IPS-15b (cell line): Measurements from ENCODE around the gene RPS3.

ENCODE experiments used
- H3K27me3 ChIP-seq: one replicate; pipeline ENCODE4 v1.6.1; 2013; ENCODE audit warnings: low read length; ENCODE audit not compliant: control insufficient read depth, insufficient read depth
- H3K36me3 ChIP-seq: one replicate; pipeline ENCODE4 v1.6.1; 2013; ENCODE audit warnings: low read length; ENCODE audit not compliant: control insufficient read depth, insufficient read depth
- H3K4me1 ChIP-seq: one replicate; pipeline ENCODE4 v1.6.1; 2013; ENCODE audit warnings: mild to moderate bottlenecking, low read length; ENCODE audit not compliant: control insufficient read depth, insufficient read depth
- H3K4me3 ChIP-seq: one replicate; pipeline ENCODE4 v1.5.1; 2013; ENCODE audit warnings: low read depth, low read length
- H3K9ac ChIP-seq: one replicate; pipeline ENCODE4 v1.6.1; 2013; ENCODE audit warnings: low read depth, mild to moderate bottlenecking, low read length
- H3K9me3 ChIP-seq: one replicate; pipeline ENCODE4 v1.6.1; 2013; ENCODE audit warnings: mild to moderate bottlenecking, low read length; ENCODE audit not compliant: control insufficient read depth, insufficient read depth

The RPS3 gene

GRCh38 chr11:75422248-75423231, 23.2 kb downstream of the RPS3 start:
- H3K4me1 ChIP-seq = no peaks in the 10 kb centered on the region
- peaks cover 13% of the 10 kb centered on the region for H3K27me3 ChIP-seq
- H3K4me3 ChIP-seq = no peak overlapping the region
- H3K9me3 ChIP-seq = no peaks in the 10 kb centered on the region
- no peak overlapping the region for H3K9ac ChIP-seq
- peaks cover 15% of the 10 kb centered on the region for H3K36me3 ChIP-seq

GRCh38 chr11:75423721-75424120, 24.4 kb downstream of the RPS3 start:
- H3K36me3 ChIP-seq = peaks cover 15% of the 10 kb centered on the region
- H3K9ac ChIP-seq = no peak overlapping the region
- H3K4me1 ChIP-seq = no peaks in the 10 kb centered on the region
- no peak overlapping the region for H3K4me3 ChIP-seq
- peaks cover under 1% of the 10 kb centered on the region for H3K9me3 ChIP-seq
- peaks cover 24% of the 10 kb centered on the region for H3K27me3 ChIP-seq

GRCh38 chr11:75424396-75424795, 25.1 kb downstream of the RPS3 start:
- Histone ChIP-seq H3K27me3 (peaks cover 31% of the 10 kb centered on the region), H3K9me3 (peaks cover 7% of the 10 kb centered on the region), H3K4me1 (no peaks in the 10 kb centered on the region), H3K4me3 (no peak overlapping the region), H3K36me3 (peaks cover 15% of the 10 kb centered on the region), H3K9ac (no peak overlapping the region)

GRCh38 chr11:75425422-75425821, 26.1 kb downstream of the RPS3 start:
- Histone ChIP-seq H3K27me3 (peaks cover 40% of the 10 kb centered on the region), H3K9me3 (peaks cover 10% of the 10 kb centered on the region), H3K4me1 (no peaks in the 10 kb centered on the region), H3K36me3 (peaks cover 15% of the 10 kb centered on the region), H3K9ac (no peak overlapping the region), H3K4me3 (no peak overlapping the region)

GRCh38 chr11:75426720-75427086, 27.4 kb downstream of the RPS3 start:
- peaks cover 53% of the 10 kb centered on the region for H3K27me3 ChIP-seq
- H3K4me1 ChIP-seq = no peaks in the 10 kb centered on the region
- H3K36me3 ChIP-seq = peaks cover 11% of the 10 kb centered on the region
- peaks cover 10% of the 10 kb centered on the region for H3K9me3 ChIP-seq
- H3K9ac ChIP-seq = no peak overlapping the region
- no peak overlapping the region for H3K4me3 ChIP-seq

GRCh38 chr11:75427181-75427580, 27.9 kb downstream of the RPS3 start:
- Histone ChIP-seq H3K9ac (no peak overlapping the region), H3K4me3 (no peak overlapping the region), H3K27me3 (peaks cover 57% of the 10 kb centered on the region), H3K36me3 (peaks cover 8% of the 10 kb centered on the region), H3K4me1 (peaks cover under 1% of the 10 kb centered on the region), H3K9me3 (peaks cover 10% of the 10 kb centered on the region)

- peaks cover 10% of the 10 kb centered on the region for H3K9me3 ChIP-seq
- H3K27me3 ChIP-seq = peaks cover 69% of the 10 kb centered on the region
- H3K4me1 ChIP-seq = peaks cover 10% of the 10 kb centered on the region
- H3K9ac ChIP-seq = no peak overlapping the region
- H3K4me3 ChIP-seq = no peak overlapping the region
- H3K36me3 ChIP-seq = peaks cover 1% of the 10 kb centered on the region
Observed at GRCh38 chr11:75428281-75428724, 29.0 kb downstream of the RPS3 start.

GRCh38 chr11:75428989-75429640, 29.8 kb downstream of the RPS3 start:
- peaks cover 75% of the 10 kb centered on the region for H3K27me3 ChIP-seq
- peaks cover 11% of the 10 kb centered on the region for H3K4me1 ChIP-seq
- H3K36me3 ChIP-seq = no peaks in the 10 kb centered on the region
- peaks cover 10% of the 10 kb centered on the region for H3K9me3 ChIP-seq
- H3K9ac ChIP-seq = no peak overlapping the region
- peak overlapping the region; percentile 13 for H3K4me3 ChIP-seq

GRCh38 chr11:75429641-75429901, 30.3 kb downstream of the RPS3 start:
- Histone ChIP-seq H3K4me1 (peaks cover 11% of the 10 kb centered on the region), H3K36me3 (no peaks in the 10 kb centered on the region), H3K27me3 (peaks cover 75% of the 10 kb centered on the region), H3K4me3 (peak overlapping the region; percentile 13), H3K9me3 (peaks cover 10% of the 10 kb centered on the region), H3K9ac (no peak overlapping the region)

- Histone ChIP-seq H3K36me3 (no peaks in the 10 kb centered on the region), H3K4me1 (peaks cover 11% of the 10 kb centered on the region), H3K9ac (peak overlapping the region; percentile 4), H3K9me3 (peaks cover 10% of the 10 kb centered on the region), H3K4me3 (peak overlapping the region; percentile 42), H3K27me3 (peaks cover 75% of the 10 kb centered on the region)
Observed at GRCh38 chr11:75429902-75430713, 30.8 kb downstream of the RPS3 start.

GRCh38 chr11:75430714-75431532, 31.6 kb downstream of the RPS3 start:
- Histone ChIP-seq H3K9ac (peak overlapping the region; percentile 4), H3K36me3 (no peaks in the 10 kb centered on the region), H3K4me3 (peak overlapping the region; percentile 42), H3K4me1 (peaks cover 11% of the 10 kb centered on the region), H3K9me3 (peaks cover 10% of the 10 kb centered on the region), H3K27me3 (peaks cover 75% of the 10 kb centered on the region)
